Left ventricle myocardium inferior (tissue), 1 donor: ENCODE results near the gene MKLN1. TPM values are rescaled to one million over a fixed set of nuclear protein-coding genes. Genes with fewer than 3 reads are reported as not detected.

Source experiments
- DNase-seq: peaks from one replicate; pipeline ENCODE4 v3.0.0-alpha.2; 2020
- H3K27ac ChIP-seq: fragments of 200-600 bp; replicated peaks from 2 replicates; pipeline ENCODE4 v1.8.0; 2021
- H3K27me3 ChIP-seq: fragments of 200-600 bp; 2 replicates; pipeline ENCODE4 v1.8.0; 2021; ENCODE audit warnings: low read depth
- H3K36me3 ChIP-seq: fragments of 200-600 bp; 2 replicates; pipeline ENCODE4 v1.8.0; 2021
- H3K4me1 ChIP-seq: fragments of 200-600 bp; 2 replicates; pipeline ENCODE4 v1.8.0; 2021
- H3K4me3 ChIP-seq: fragments of 200-600 bp; 2 replicates; pipeline ENCODE4 v1.8.0; 2021; ENCODE audit warnings: mild to moderate bottlenecking, moderate library complexity
- H3K9me3 ChIP-seq: fragments of 200-600 bp; replicated peaks from 2 replicates; pipeline ENCODE4 v1.8.0; 2021
- CTCF ChIP-seq: fragments of 200-600 bp; IDR thresholded peaks from 2 replicates; pipeline ENCODE4 v1.8.0; 2021; ENCODE audit warnings: antibody characterized with exemption, mild to moderate bottlenecking, borderline replicate concordance
- intact Hi-C: fragments of 100-400 bp; cut with micrococcal nuclease; formaldehyde crosslinking; loops from one replicate; pipeline ENCODE4 v1.11.0; 2022
- total RNA-seq: library from RNA; stranded (reverse); fragmentation: NEBNext Ultra II Directional; extraction: Animal tissue kit (Norgen Biotek cat#: 25700); gene quantifications from one replicate; pipeline ENCODE4 v1.2.1, GENCODE V29; 2021
- donor health status: DM: no; HTN: yes; CAD: no; lungs with severe emphysema.

The MKLN1 gene
- total RNA-seq, 1 donor from 2014 or later = 42.2 TPM

DNA sequence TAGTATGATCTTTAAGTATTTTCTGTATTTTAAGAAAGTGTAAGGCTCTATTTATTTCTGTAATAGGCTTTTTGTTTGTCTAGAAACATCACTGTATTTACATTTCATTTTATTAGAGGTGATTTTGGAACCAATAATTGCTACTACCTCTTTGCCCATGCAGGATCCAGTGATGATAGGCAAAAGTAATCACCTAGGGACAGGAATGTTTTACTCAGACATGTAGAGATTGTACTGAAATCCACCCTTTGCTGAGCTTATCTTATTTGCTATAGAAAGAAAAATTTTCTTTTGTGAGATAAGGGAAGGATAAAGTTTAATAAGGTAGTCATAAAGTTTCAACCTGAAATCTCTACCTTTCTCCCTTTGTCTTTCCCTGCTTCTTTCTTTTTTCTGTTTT lies 73.5 kb downstream of the MKLN1 start:
- H3K27ac ChIP-seq = peak overlapping the region; percentile 73
- H3K4me3 ChIP-seq = no peak overlapping the region
- H3K4me1 ChIP-seq = peaks cover 26% of the 10 kb centered on the region
- peaks cover 13% of the 10 kb centered on the region for H3K9me3 ChIP-seq
- intact Hi-C loops = no loop called here
- no peaks in the 10 kb centered on the region for H3K27me3 ChIP-seq
- no peak for TF ChIP-seq CTCF
- peaks cover 34% of the 10 kb centered on the region for H3K36me3 ChIP-seq
- DNase-seq = no peak

- Histone ChIP-seq H3K27me3 (no peaks in the 10 kb centered on the region), H3K4me1 (peaks cover 43% of the 10 kb centered on the region), H3K9me3 (peaks cover 13% of the 10 kb centered on the region), H3K27ac (no peak overlapping the region), H3K36me3 (peaks cover 21% of the 10 kb centered on the region), H3K4me3 (no peak overlapping the region)
- TF ChIP-seq CTCF = no peak
- no peak for DNase-seq
- intact Hi-C loops = no loop called here
Observed at GRCh38 chr7:131403322-131403721, 75.6 kb downstream of the MKLN1 start.

GRCh38 chr7:131404226-131404911 lies 76.7 kb downstream of the MKLN1 start:
- no peaks in the 10 kb centered on the region for H3K27me3 ChIP-seq
- peaks cover 19% of the 10 kb centered on the region for H3K36me3 ChIP-seq
- H3K9me3 ChIP-seq = peaks cover 13% of the 10 kb centered on the region
- TF ChIP-seq CTCF = no peak
- H3K4me1 ChIP-seq = peaks cover 43% of the 10 kb centered on the region
- no peak overlapping the region for H3K4me3 ChIP-seq
- H3K27ac ChIP-seq = peak overlapping the region; percentile 32
- intact Hi-C loops = no loop called here
- no peak for DNase-seq

GRCh38 chr7:131409129-131409766 lies 81.6 kb downstream of the MKLN1 start:
- peaks cover 28% of the 10 kb centered on the region for H3K36me3 ChIP-seq
- peaks cover 16% of the 10 kb centered on the region for H3K4me1 ChIP-seq
- TF ChIP-seq CTCF = no peak
- H3K4me3 ChIP-seq = no peak overlapping the region
- H3K9me3 ChIP-seq = no peaks in the 10 kb centered on the region
- intact Hi-C loops = no loop called here
- DNase-seq = no peak
- H3K27ac ChIP-seq = no peak overlapping the region
- H3K27me3 ChIP-seq = no peaks in the 10 kb centered on the region

DNA sequence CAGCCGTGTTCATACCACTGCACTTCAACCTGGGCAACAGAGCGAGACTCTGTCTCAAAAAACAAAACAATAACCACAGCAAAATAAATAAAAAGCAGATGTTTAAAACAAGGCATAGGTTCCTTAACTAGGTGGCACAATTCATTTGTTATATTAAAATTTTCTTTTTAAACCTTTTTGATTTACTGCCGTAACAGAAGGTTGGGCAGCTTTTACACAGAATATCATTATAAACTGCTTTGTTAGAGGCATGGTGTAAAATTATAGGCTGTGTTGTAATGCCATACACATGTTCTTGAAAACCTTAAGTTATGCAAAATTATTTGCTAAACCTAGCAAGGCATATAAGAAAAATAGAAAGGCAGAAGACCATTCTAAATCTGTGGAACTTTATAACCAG lies 84.4 kb downstream of the MKLN1 start:
- Histone ChIP-seq H3K4me3 (no peak overlapping the region), H3K27ac (no peak overlapping the region), H3K4me1 (peaks cover 11% of the 10 kb centered on the region), H3K27me3 (no peaks in the 10 kb centered on the region), H3K36me3 (peaks cover 41% of the 10 kb centered on the region), H3K9me3 (no peaks in the 10 kb centered on the region)
- intact Hi-C loops = no loop called here
- DNase-seq = no peak
- no peak for TF ChIP-seq CTCF
